Pulmonary artery endothelial cell (primary cell): Measurements from ENCODE around the gene ARVCF. TPM values are rescaled to one million over a fixed set of nuclear protein-coding genes. Genes with fewer than 3 reads are reported as not detected.

Experiments used
- DNase-seq: peaks from one replicate; pipeline ENCODE4 v3.0.0-alpha.2; 2011; ENCODE audit warnings: low read depth, low spot score
- total RNA-seq: library from RNA; depleted of rRNA; stranded (reverse); fragments of >200 nt; gene quantifications from 2 replicates; pipeline ENCODE4 v1.2.3, GENCODE V29; 2014

The ARVCF gene
- total RNA-seq, 1 donor from 2014 or later = 52.8 TPM

GRCh38 chr22:19962246-19962908, 54.2 kb downstream of the ARVCF start:
- DNase-seq = no peak

- no peak for DNase-seq
These were observed 54.8 kb downstream of the ARVCF start for GRCh38 chr22:19961868-19962245.

GRCh38 chr22:19961201-19961580, 55.4 kb downstream of the ARVCF start:
- no peak for DNase-seq

- no peak for DNase-seq
These were observed 56.0 kb downstream of the ARVCF start for GRCh38 chr22:19960491-19961200.

- DNase-seq = no peak
These were observed 56.8 kb downstream of the ARVCF start for GRCh38 chr22:19959587-19960490.

- no peak for DNase-seq
These were observed 57.5 kb downstream of the ARVCF start for GRCh38 chr22:19959043-19959586.

- no peak for DNase-seq
These were observed 58.3 kb downstream of the ARVCF start for GRCh38 chr22:19958083-19959042.

- no peak for DNase-seq
These were observed 59.2 kb downstream of the ARVCF start for GRCh38 chr22:19957445-19957844.

GRCh38 chr22:19955241-19956128, 61.1 kb downstream of the ARVCF start:
- DNase-seq = no peak

GRCh38 chr22:19951346-19951745, 65.3 kb downstream of the ARVCF start:
- DNase-seq = no peak

- no peak for DNase-seq
These were observed 68.4 kb downstream of the ARVCF start for GRCh38 chr22:19948057-19948760.

- no peak for DNase-seq
These were observed 73.3 kb downstream of the ARVCF start for GRCh38 chr22:19943082-19944026.

GRCh38 chr22:19942157-19943081, 74.2 kb downstream of the ARVCF start:
- DNase-seq = no peak

GRCh38 chr22:19941365-19942082, 75.1 kb downstream of the ARVCF start, which contains the start of the genes COMT and TXNRD2:
COMT (plus strand) TSS chr22:19941772; CDS start chr22:19962527, 20,755 bp downstream.
TXNRD2 (minus strand) TSS chr22:19941818; CDS start chr22:19941803, 15 bp downstream.
- no peak for DNase-seq

GRCh38 chr22:19940536-19941364, 75.9 kb downstream of the ARVCF start:
- DNase-seq = no peak
